ENCODE results near the gene ARMS2.

Gene ARMS2

GRCh38 chr10:122505885-122506645 lies 51.6 kb downstream of the ARMS2 start:
- no peak for ATAC-seq
- TF ChIP-seq RARB (CRISPR knock-in tag; IDR thresholded peaks at IDR 0.05) (no peak), SNAI2 (CRISPR knock-in tag; IDR thresholded peaks at IDR 0.05) (no peak), CREB5 (CRISPR knock-in tag; IDR thresholded peaks at IDR 0.05; ENCODE audit: low read depth) (no peak), ZC3H10 (CRISPR knock-in tag; IDR thresholded peaks at IDR 0.05) (no peak), CSDC2 (CRISPR knock-in tag; IDR thresholded peaks at IDR 0.05) (no peak), TSHZ2 (CRISPR knock-in tag; IDR thresholded peaks at IDR 0.05) (no peak), BACH2 (CRISPR knock-in tag; IDR thresholded peaks at IDR 0.05; ENCODE audit: borderline replicate concordance) (no peak), ZFP3 (CRISPR knock-in tag; IDR thresholded peaks at IDR 0.05) (no peak)
